HG02763 (cell line): Measurements from ENCODE around the gene PGK2.
"Not testable (repeated sequence)": the region's sequence is repeated elsewhere in the genome, so short reads cannot be mapped to it uniquely, and the experiment has no call there.

Experiments used
- ATAC-seq: cut with Tn5 transposase; IDR thresholded peaks from one replicate; pipeline ENCODE4 v1.9.1; 2021; ENCODE audit warnings: mild to moderate bottlenecking, moderate library complexity; ENCODE audit not compliant: unreplicated experiment

Gene PGK2

GRCh38 chr6:49787176-49787575 is at the start of gene PGK2:
PGK2 (minus strand) TSS chr6:49787285; CDS start chr6:49787187, 98 bp downstream.
- ATAC-seq: no peak

- ATAC-seq: no peak
These were observed 48.1 kb upstream of the PGK2 start for GRCh38 chr6:49835140-49835539.

- ATAC-seq: no peak
These were observed 46.3 kb upstream of the PGK2 start for GRCh38 chr6:49833386-49833785.

GRCh38 chr6:49826743-49827406 is 39.8 kb upstream of the PGK2 start:
- ATAC-seq: peak; percentile 99

- no peak for ATAC-seq
These were observed 28.1 kb upstream of the PGK2 start for GRCh38 chr6:49815166-49815565.

- ATAC-seq: no peak
These were observed 26.2 kb upstream of the PGK2 start for GRCh38 chr6:49813248-49813647.

GRCh38 chr6:49806145-49806544 is 19.1 kb upstream of the PGK2 start:
- ATAC-seq: no peak

GRCh38 chr6:49805246-49805645 is 18.2 kb upstream of the PGK2 start:
- ATAC-seq: no peak

GRCh38 chr6:49801525-49801924 is 14.4 kb upstream of the PGK2 start:
- ATAC-seq: no peak

GRCh38 chr6:49799090-49799489 is 12.0 kb upstream of the PGK2 start:
- ATAC-seq: no peak

GRCh38 chr6:49796842-49797455 is 9.9 kb upstream of the PGK2 start:
- ATAC-seq: not testable (repeated sequence)

GRCh38 chr6:49790341-49790740 is 3.3 kb upstream of the PGK2 start:
- ATAC-seq: no peak

GRCh38 chr6:49784272-49784671 is 2.8 kb downstream of the PGK2 start:
- ATAC-seq: no peak

- no peak for ATAC-seq
These were observed 4.4 kb downstream of the PGK2 start for GRCh38 chr6:49782725-49783124.

GRCh38 chr6:49782293-49782692 is 4.8 kb downstream of the PGK2 start:
- ATAC-seq: no peak

- no peak for ATAC-seq
These were observed 10.6 kb downstream of the PGK2 start for GRCh38 chr6:49776444-49776843.

GRCh38 chr6:49775043-49775442 is 12.0 kb downstream of the PGK2 start:
- no peak for ATAC-seq

GRCh38 chr6:49772285-49772684 is 14.8 kb downstream of the PGK2 start:
- ATAC-seq: no peak

- ATAC-seq: no peak
These were observed 20.3 kb downstream of the PGK2 start for GRCh38 chr6:49766762-49767161.

GRCh38 chr6:49764571-49765236 is 22.4 kb downstream of the PGK2 start:
- no peak for ATAC-seq

GRCh38 chr6:49744259-49744658 is 42.8 kb downstream of the PGK2 start, which contains the start of gene CRISP3:
CRISP3 (minus strand) TSS chr6:49744388; CDS start chr6:49744367, 21 bp downstream.
- no peak for ATAC-seq

GRCh38 chr6:49743429-49743828 is 43.7 kb downstream of the PGK2 start:
- ATAC-seq: no peak
